ENCODE results near the gene CKS1B. TPM values are rescaled to one million over a fixed set of nuclear protein-coding genes. Genes with fewer than 3 reads are reported as not detected.

CKS1B gene
- total and polyA plus RNA-seq, 4 donors: 32.4 to 57.9 (median 44.4) TPM

DNA sequence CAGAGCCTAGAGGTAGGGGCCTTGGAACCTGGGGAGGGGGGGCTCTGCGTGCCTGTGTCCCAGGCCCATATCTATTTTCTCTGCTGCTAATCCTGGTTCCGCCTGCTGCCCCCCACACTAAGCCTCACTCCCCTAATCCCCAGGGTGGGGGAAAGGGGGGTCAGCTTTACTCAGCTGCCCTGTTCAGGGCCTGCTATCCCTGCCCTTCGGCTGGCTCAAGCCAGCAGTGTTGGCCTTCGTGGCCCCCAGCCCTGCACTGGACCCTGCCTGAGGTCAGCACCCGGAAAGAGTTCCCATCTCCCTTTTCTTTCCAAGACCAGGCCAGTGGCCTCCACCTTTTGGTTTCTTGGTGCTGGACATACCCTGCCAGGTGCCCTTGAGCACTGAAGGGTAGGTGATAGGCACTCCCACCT, 36.5 kb downstream of the CKS1B start:
- 83% methylated on average over 5 of the region's 5 CpGs for whole genome bisulfite sequencing
- Histone ChIP-seq H3K36me3 (ENCODE audit: control insufficient read depth in 4 of 4, insufficient read depth in 3 of 4, low read depth in 1 of 4, low read length in 3 of 4) (peaks cover 3 to 19% (median 7%) of the 10 kb centered on the region in 4 donors), H3K9ac (ENCODE audit: low read depth in 1 of 2, low read length in 2 of 2) (no peak overlapping the region), H3K4me1 (ENCODE audit: control insufficient read depth in 4 of 4, insufficient read depth in 4 of 4, low read length in 3 of 4) (peaks cover 56 to 90% (median 72%) of the 10 kb centered on the region in 4 donors), H3K4me3 (ENCODE audit: low read depth in 1 of 3, low read length in 3 of 3) (no peak overlapping the region), H3K27ac (ENCODE audit: low read depth in 1 of 2, low read length in 2 of 2) (peak overlapping the region; percentile 8 to 13), H3K9me3 (ENCODE audit: control insufficient read depth in 4 of 4, low read length in 3 of 4) (no peaks in the 10 kb centered on the region), H3K27me3 (ENCODE audit: control insufficient read depth in 4 of 4, insufficient read depth in 4 of 4, low read length in 3 of 4) (no peaks in the 10 kb centered on the region)
- no peak for DNase-seq (ENCODE audit: low spot score)
- TF ChIP-seq SP1 (IDR thresholded peaks at IDR 0.05): no peak
- TF ChIP-seq, protein P1, sequence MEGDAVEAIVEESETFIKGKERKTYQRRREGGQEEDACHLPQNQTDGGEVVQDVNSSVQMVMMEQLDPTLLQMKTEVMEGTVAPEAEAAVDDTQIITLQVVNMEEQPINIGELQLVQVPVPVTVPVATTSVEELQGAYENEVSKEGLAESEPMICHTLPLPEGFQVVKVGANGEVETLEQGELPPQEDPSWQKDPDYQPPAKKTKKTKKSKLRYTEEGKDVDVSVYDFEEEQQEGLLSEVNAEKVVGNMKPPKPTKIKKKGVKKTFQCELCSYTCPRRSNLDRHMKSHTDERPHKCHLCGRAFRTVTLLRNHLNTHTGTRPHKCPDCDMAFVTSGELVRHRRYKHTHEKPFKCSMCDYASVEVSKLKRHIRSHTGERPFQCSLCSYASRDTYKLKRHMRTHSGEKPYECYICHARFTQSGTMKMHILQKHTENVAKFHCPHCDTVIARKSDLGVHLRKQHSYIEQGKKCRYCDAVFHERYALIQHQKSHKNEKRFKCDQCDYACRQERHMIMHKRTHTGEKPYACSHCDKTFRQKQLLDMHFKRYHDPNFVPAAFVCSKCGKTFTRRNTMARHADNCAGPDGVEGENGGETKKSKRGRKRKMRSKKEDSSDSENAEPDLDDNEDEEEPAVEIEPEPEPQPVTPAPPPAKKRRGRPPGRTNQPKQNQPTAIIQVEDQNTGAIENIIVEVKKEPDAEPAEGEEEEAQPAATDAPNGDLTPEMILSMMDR (IDR thresholded peaks at IDR 0.05; ENCODE audit: low read depth, low read length, missing input control): no peak
- no peak for TF ChIP-seq HNF4G (IDR thresholded peaks at IDR 0.05)
- TF ChIP-seq FOXA2 (IDR thresholded peaks at IDR 0.05): no peak
- TF ChIP-seq YY1 (IDR thresholded peaks at IDR 0.05): no peak
- TF ChIP-seq, protein P2, sequence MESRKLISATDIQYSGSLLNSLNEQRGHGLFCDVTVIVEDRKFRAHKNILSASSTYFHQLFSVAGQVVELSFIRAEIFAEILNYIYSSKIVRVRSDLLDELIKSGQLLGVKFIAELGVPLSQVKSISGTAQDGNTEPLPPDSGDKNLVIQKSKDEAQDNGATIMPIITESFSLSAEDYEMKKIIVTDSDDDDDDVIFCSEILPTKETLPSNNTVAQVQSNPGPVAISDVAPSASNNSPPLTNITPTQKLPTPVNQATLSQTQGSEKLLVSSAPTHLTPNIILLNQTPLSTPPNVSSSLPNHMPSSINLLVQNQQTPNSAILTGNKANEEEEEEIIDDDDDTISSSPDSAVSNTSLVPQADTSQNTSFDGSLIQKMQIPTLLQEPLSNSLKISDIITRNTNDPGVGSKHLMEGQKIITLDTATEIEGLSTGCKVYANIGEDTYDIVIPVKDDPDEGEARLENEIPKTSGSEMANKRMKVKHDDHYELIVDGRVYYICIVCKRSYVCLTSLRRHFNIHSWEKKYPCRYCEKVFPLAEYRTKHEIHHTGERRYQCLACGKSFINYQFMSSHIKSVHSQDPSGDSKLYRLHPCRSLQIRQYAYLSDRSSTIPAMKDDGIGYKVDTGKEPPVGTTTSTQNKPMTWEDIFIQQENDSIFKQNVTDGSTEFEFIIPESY (IDR thresholded peaks at IDR 0.05): no peak
- no peak for TF ChIP-seq FOXA1 (IDR thresholded peaks at IDR 0.05)
- TF ChIP-seq RXRA (IDR thresholded peaks at IDR 0.05): no peak
- TF ChIP-seq, protein P3, sequence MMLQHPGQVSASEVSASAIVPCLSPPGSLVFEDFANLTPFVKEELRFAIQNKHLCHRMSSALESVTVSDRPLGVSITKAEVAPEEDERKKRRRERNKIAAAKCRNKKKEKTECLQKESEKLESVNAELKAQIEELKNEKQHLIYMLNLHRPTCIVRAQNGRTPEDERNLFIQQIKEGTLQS (IDR thresholded peaks at IDR 0.05): no peak

DNA sequence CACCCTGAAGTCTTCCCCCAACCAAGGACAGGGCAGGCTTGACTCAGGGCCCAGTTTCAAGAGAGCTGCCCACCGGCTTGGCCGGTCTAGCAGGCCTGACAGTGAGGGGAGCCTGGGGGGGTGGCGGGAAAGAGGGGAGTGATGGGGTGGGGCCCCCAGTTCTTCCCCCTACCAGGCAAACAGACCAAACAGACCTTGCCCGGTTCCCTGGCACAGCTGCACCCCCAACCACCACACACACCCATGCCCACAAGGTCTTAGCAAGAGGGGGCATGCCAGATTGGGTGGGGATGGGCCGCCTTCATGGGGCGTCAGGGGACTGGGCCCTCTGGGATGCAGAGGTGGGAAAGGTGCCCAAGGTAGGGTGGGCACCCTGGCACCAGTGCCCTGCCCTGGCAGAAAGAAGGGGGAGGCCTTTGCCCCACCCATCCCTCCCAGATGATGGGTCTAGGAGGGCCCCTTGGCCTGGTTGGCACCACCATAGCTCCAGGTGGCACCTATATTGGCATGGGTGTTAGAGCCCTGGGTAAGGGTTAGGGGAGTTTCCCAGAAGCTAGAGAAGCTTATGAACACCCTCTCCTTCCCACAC, 37.0 kb downstream of the CKS1B start:
- WGBS: 91% methylated on average over 6 of the region's 6 CpGs
- H3K9me3 ChIP-seq (ENCODE audit: control insufficient read depth in 4 of 4, low read length in 3 of 4): no peaks in the 10 kb centered on the region
- H3K9ac ChIP-seq (ENCODE audit: low read depth in 1 of 2, low read length in 2 of 2): no peak overlapping the region
- no peak for DNase-seq (ENCODE audit: low spot score)
- no peak overlapping the region for H3K4me3 ChIP-seq (ENCODE audit: low read depth in 1 of 3, low read length in 3 of 3)
- TF ChIP-seq, protein P1 (IDR thresholded peaks at IDR 0.05; ENCODE audit: low read depth, low read length, missing input control): no peak
- TF ChIP-seq, protein P3 (IDR thresholded peaks at IDR 0.05): no peak
- no peak for TF ChIP-seq HNF4G (IDR thresholded peaks at IDR 0.05)
- no peak for TF ChIP-seq FOXA1 (IDR thresholded peaks at IDR 0.05)
- TF ChIP-seq TAF1 (conservative IDR thresholded peaks at IDR 0.05): no peak
- TF ChIP-seq HNF4A (conservative IDR thresholded peaks at IDR 0.05): no peak
- TF ChIP-seq FOXA2 (IDR thresholded peaks at IDR 0.05): no peak
- TF ChIP-seq JUND (IDR thresholded peaks at IDR 0.05): no peak
- no peak for TF ChIP-seq YY1 (IDR thresholded peaks at IDR 0.05)
- TF ChIP-seq EGR1 (IDR thresholded peaks at IDR 0.05; ENCODE audit: low read depth in 2 of 2): no peak
- TF ChIP-seq, protein P4, sequence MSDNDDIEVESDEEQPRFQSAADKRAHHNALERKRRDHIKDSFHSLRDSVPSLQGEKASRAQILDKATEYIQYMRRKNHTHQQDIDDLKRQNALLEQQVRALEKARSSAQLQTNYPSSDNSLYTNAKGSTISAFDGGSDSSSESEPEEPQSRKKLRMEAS (IDR thresholded peaks at IDR 0.05): no peak
- TF ChIP-seq RXRA (IDR thresholded peaks at IDR 0.05): no peak
- no peak for TF ChIP-seq RAD21 (IDR thresholded peaks at IDR 0.05)
- no peak for TF ChIP-seq SP1 (IDR thresholded peaks at IDR 0.05)
- TF ChIP-seq NR2F2 (IDR thresholded peaks at IDR 0.05): no peak
- TF ChIP-seq, protein P5, sequence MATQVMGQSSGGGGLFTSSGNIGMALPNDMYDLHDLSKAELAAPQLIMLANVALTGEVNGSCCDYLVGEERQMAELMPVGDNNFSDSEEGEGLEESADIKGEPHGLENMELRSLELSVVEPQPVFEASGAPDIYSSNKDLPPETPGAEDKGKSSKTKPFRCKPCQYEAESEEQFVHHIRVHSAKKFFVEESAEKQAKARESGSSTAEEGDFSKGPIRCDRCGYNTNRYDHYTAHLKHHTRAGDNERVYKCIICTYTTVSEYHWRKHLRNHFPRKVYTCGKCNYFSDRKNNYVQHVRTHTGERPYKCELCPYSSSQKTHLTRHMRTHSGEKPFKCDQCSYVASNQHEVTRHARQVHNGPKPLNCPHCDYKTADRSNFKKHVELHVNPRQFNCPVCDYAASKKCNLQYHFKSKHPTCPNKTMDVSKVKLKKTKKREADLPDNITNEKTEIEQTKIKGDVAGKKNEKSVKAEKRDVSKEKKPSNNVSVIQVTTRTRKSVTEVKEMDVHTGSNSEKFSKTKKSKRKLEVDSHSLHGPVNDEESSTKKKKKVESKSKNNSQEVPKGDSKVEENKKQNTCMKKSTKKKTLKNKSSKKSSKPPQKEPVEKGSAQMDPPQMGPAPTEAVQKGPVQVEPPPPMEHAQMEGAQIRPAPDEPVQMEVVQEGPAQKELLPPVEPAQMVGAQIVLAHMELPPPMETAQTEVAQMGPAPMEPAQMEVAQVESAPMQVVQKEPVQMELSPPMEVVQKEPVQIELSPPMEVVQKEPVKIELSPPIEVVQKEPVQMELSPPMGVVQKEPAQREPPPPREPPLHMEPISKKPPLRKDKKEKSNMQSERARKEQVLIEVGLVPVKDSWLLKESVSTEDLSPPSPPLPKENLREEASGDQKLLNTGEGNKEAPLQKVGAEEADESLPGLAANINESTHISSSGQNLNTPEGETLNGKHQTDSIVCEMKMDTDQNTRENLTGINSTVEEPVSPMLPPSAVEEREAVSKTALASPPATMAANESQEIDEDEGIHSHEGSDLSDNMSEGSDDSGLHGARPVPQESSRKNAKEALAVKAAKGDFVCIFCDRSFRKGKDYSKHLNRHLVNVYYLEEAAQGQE (IDR thresholded peaks at IDR 0.05): no peak
- TF ChIP-seq GABPA (IDR thresholded peaks at IDR 0.05 in 1 of 2, conservative IDR thresholded peaks at IDR 0.05 in 1 of 2): no peak
- TF ChIP-seq, protein P2 (IDR thresholded peaks at IDR 0.05): no peak
- peaks cover 53 to 90% (median 67%) of the 10 kb centered on the region in 4 donors for H3K4me1 ChIP-seq (ENCODE audit: control insufficient read depth in 4 of 4, insufficient read depth in 4 of 4, low read length in 3 of 4)
- H3K36me3 ChIP-seq (ENCODE audit: control insufficient read depth in 4 of 4, insufficient read depth in 3 of 4, low read depth in 1 of 4, low read length in 3 of 4): peaks cover 3 to 19% (median 9%) of the 10 kb centered on the region in 4 donors
- H3K27me3 ChIP-seq (ENCODE audit: control insufficient read depth in 4 of 4, insufficient read depth in 4 of 4, low read length in 3 of 4): no peaks in the 10 kb centered on the region
- H3K27ac ChIP-seq (ENCODE audit: low read depth in 1 of 2, low read length in 2 of 2): peak overlapping the region; percentile 8 to 13
